ENCODE data around the gene RCL1. TPM values are rescaled to one million over a fixed set of nuclear protein-coding genes. Genes with fewer than 3 reads are reported as not detected.
A peak's percentile ranks its signal among the peaks of the same experiment; 100 is the strongest.

The RCL1 gene, protein sequence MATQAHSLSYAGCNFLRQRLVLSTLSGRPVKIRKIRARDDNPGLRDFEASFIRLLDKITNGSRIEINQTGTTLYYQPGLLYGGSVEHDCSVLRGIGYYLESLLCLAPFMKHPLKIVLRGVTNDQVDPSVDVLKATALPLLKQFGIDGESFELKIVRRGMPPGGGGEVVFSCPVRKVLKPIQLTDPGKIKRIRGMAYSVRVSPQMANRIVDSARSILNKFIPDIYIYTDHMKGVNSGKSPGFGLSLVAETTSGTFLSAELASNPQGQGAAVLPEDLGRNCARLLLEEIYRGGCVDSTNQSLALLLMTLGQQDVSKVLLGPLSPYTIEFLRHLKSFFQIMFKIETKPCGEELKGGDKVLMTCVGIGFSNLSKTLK
- total RNA-seq (2021): 8.5 and 9.5 TPM in 2 replicates
- Bru-seq, nascent RNA: percentile 79 among the genes with signal in this experiment
- percentile 61 among the genes with signal in this experiment for BruChase-seq, experiment 1, labeled RNA remaining after a 2-hour chase
- BruChase-seq, experiment 2, labeled RNA remaining after a 6-hour chase: percentile 60 among the genes with signal in this experiment
- long read RNA-seq, transcript RCL1-204 (9 exons, 2,134 nt): major isoform, 11 of 15 reads
- long read RNA-seq, partial matches to known transcripts: 1 of 15 reads
- long read RNA-seq, other reads (novel, unspliced or antisense): 3 of 15 reads

DNA sequence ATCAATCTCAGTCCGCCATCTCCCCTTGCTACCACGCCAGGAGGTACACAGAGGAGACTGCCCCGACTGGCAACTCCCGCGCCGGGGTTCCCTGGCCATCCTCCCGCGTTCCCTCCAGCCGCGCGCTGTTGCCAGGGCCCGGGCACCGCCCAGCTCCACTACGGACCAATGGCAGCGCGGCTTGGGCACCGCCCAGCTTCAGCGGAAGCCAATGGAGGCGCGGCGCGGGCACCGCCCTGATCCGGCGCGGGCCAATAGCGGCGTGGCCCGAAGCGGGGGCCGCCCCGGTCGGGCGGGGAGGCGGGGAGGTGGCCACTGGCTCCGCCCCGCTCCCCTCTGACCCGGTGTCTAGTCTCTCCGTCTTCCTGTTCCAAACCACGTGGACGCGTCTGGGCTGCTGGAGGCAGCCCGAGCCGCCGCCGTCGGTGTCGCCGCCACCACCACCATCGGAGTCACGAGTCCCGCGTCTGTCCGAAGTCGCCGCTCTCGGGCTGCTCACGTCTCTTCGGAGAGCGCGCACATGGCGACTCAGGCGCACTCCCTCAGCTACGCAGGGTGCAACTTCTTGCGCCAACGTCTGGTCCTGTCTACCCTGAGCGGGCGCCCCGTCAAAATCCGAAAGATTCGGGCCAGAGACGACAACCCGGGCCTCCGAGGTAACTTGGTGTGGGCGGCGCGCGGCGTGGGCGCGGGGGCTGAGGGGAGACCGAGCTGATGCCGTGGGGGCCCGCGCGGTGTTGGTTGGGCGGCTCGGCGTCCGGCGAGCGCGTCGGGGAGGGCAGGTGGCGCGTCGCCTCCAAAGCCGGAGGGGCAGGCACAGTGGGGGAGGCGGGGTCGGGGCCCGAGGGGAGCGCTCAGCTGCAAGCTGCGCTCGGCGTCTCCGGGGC lies at the start of gene RCL1:
Gene RCL1 (plus strand): TSS at position 373 of the 887 bp plus-strand sequence. CDS start 148 bp downstream, at position 521.
- POLR2A ChIA-PET (ENCODE audit: unreplicated experiment): interaction anchor here (0.6 kb wide), 1 partner anchor 831 kb away, joined by 3 read pairs; no protein-coding TSS in a partner anchor
- CTCF ChIA-PET: interaction anchor here (0.8 kb wide), 1 partner anchor 23 kb away, joined by 10 read pairs; no protein-coding TSS in a partner anchor
- Histone ChIP-seq H3K27me3 (ENCODE audit: insufficient read depth, low read depth) (no peaks in the 10 kb centered on the region), H3K4me2 (peak within 1 kb of the TSS; percentile 80), H2AFZ (peak within 1 kb of the TSS; percentile 95), H3K27ac (peak within 1 kb of the TSS; percentile 69), H3K4me3 (peak within 1 kb of the TSS; percentile 94), H3K9me2 (ENCODE audit: insufficient read depth) (no peaks in the 10 kb centered on the region), H3K36me3 (ENCODE audit: low read depth) (no peaks in the 10 kb centered on the region), H3K9me3 (ENCODE audit: insufficient read depth, low read depth) (no peaks in the 10 kb centered on the region), H3F3A (ENCODE audit: insufficient read depth, low read depth) (no peaks in the 10 kb centered on the region), H3K4me1 (replicated peaks; ENCODE audit: insufficient read depth) (peaks cover 10% of the 10 kb centered on the region; the same call in 1 of the 2 replicates), H3K79me2 (ENCODE audit: low read depth) (peaks cover 46% of the 10 kb centered on the region), H4K20me1 (ENCODE audit: insufficient read depth) (peaks cover 22% of the 10 kb centered on the region)
- DNase-seq: peak; percentile 77 to 94
- no peak for TF ChIP-seq EZH2 (IDR thresholded peaks at IDR 0.05; ENCODE audit: low read depth)
- TF ChIP-seq, protein P1, sequence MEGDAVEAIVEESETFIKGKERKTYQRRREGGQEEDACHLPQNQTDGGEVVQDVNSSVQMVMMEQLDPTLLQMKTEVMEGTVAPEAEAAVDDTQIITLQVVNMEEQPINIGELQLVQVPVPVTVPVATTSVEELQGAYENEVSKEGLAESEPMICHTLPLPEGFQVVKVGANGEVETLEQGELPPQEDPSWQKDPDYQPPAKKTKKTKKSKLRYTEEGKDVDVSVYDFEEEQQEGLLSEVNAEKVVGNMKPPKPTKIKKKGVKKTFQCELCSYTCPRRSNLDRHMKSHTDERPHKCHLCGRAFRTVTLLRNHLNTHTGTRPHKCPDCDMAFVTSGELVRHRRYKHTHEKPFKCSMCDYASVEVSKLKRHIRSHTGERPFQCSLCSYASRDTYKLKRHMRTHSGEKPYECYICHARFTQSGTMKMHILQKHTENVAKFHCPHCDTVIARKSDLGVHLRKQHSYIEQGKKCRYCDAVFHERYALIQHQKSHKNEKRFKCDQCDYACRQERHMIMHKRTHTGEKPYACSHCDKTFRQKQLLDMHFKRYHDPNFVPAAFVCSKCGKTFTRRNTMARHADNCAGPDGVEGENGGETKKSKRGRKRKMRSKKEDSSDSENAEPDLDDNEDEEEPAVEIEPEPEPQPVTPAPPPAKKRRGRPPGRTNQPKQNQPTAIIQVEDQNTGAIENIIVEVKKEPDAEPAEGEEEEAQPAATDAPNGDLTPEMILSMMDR (conservative IDR thresholded peaks at IDR 0.05): no peak
- BruUV-seq (replicated peaks): no TSS peak
- intact Hi-C loops (cut with micrococcal nuclease; ENCODE audit: unreplicated experiment): loop anchor here (2.0 kb wide), 1 partner anchor 192 kb away; the partner anchor contains the start of gene JAK2

DNA sequence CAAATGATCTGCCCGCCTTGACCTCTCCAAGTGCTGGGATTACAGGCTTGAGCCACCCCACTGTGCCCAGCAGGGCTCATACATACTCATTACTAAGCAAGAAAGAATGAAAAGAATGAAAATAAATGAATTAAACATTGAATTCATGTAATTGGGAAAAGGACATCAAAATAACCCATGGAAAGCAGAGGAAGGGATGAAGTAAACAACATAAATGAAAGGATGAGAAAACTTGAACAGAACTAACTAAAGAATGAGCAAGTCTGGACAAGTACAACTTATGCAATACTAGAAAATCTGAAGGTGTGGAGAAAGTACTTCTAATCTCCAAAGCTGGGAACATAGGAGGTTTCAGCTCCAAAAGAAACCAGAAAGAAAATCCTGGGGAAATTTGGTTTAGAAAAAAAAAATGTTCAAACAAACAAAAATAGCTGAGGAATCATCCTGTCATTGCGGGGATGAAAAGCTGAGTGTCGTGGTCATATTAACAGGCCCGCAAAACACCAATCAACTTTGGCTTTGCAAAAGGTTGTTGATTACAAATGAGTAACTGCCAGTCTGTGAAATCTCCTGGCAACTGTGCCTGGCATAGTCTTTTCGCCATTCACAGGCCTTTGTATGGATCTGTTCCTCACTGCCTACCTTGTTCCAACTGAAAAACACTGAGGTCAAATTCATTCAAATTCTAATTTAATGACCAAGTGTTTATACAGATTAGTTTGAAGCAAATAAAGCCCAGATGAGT lies 49.4 kb upstream of the RCL1 start:
- Histone ChIP-seq H4K20me1 (ENCODE audit: insufficient read depth) (no peaks in the 10 kb centered on the region), H3F3A (ENCODE audit: insufficient read depth, low read depth) (0 out of 2 replicates have a peak, but pooled peaks cover 6% of the 10 kb centered on the region), H3K9me2 (ENCODE audit: insufficient read depth) (no peaks in the 10 kb centered on the region), H2AFZ (no peak overlapping the region), H3K4me1 (replicated peaks; ENCODE audit: insufficient read depth) (peaks cover 9% of the 10 kb centered on the region), H3K27ac (no peak overlapping the region), H3K79me2 (ENCODE audit: low read depth) (peaks cover 25% of the 10 kb centered on the region), H3K27me3 (ENCODE audit: insufficient read depth, low read depth) (no peaks in the 10 kb centered on the region), H3K9me3 (ENCODE audit: insufficient read depth, low read depth) (no peaks in the 10 kb centered on the region), H3K36me3 (ENCODE audit: low read depth) (no peaks in the 10 kb centered on the region), H3K4me2 (no peak overlapping the region), H3K4me3 (no peak overlapping the region)
- ChIA-PET POLR2A (ENCODE audit: unreplicated experiment) (no interaction called here), CTCF (no interaction called here)
- intact Hi-C loops (cut with micrococcal nuclease; ENCODE audit: unreplicated experiment): loop anchor here (10.0 kb wide), 1 partner anchor 359 kb away; no protein-coding TSS in a partner anchor
- no peak for DNase-seq
- no peak for TF ChIP-seq EZH2 (IDR thresholded peaks at IDR 0.05; ENCODE audit: low read depth)
- TF ChIP-seq, protein P1 (conservative IDR thresholded peaks at IDR 0.05): no peak
- BruUV-seq (replicated peaks): no TSS peak
